GM18861 (cell line): ENCODE measurements around the gene CFAP91.
A peak's percentile ranks its signal among the peaks of the same experiment; 100 is the strongest.
"Not testable (repeated sequence)": the region's sequence is repeated elsewhere in the genome, so short reads cannot be mapped to it uniquely, and the experiment has no call there.

ENCODE experiments used
- ATAC-seq: cut with Tn5 transposase; IDR thresholded peaks from one replicate; pipeline ENCODE4 v1.9.1; 2021; ENCODE audit not compliant: unreplicated experiment

CFAP91 gene

DNA sequence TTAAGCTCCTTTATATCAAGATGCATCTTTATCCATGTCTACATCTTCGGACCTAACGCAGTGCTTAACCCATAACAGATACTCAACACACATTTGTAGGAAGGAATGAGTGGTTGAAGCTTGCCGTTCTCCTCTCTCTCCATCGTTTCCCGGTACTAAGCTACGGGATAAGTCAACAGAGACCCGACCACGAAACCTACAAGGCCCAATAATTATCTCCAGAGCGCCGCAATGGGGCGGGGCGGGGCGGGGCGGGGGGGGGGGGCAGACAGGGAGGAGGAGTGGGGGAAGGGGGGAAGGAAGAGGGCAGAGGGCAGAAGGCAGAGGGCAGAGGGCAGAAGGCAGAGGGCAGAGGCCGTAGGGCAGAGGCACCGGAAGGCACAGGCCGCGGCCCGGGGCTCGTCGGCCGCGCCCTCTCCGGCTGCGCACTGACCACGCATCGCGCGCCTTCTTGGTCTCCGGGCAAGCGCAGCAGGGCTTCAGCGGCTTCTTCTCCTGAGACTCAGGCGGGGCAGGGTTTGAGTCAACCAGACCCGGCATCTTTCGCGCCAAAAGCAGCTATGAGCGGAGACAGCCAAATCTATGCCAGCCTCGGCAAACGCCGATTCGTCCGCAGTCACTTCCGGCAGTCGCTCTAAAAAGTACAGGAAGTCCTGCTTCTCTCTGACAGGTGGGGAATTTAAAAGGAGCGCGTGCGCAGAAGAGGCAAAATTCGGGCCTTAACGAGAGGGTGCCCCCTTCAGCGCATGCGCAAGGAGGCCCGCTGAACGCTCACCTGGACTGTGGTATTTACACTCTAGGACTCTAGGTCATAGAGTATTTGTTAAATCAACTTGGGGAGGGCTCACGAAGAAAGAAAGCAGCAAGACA is 25.8 kb upstream of the CFAP91 start, which contains the start of gene COX17:
Gene COX17 (minus strand): TSS at position 636 of the 870 bp plus-strand sequence. CDS start 96 bp downstream, at position 540.
- ATAC-seq: peak; percentile 82

DNA sequence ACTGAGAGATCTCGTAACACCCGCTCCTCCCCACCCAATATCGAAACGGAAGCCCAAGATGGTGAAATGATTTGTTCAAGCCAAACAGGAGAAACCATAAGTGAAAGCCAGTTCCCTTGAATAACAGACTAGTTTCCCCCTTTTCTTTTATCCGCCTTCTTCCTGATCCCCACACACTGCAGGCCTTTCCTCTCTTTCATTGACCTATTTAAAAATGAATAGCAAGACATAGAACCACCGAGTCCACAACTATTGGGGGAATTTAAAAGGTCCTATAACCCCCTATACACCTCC is 25.2 kb upstream of the CFAP91 start:
- ATAC-seq: no peak

DNA sequence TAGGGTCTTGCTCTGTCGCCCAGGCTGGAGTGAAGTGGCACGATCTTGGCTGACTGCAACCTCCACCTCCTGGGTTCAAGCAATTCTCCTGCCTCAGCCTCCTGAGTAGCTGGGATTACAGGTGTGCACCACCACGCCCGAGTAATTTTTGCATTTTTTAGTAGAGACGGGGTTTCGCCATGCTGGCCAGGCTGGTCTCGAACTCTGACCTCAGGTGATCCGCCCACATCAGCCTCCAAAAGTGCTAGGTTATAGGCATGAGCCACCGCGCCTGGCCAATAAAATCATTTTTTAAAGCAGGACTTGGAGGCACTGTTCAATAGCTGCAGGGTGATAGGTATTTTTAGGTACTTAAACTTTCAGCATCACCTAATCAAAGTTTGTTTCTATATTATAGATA is 24.6 kb upstream of the CFAP91 start:
- not testable (repeated sequence) for ATAC-seq

DNA sequence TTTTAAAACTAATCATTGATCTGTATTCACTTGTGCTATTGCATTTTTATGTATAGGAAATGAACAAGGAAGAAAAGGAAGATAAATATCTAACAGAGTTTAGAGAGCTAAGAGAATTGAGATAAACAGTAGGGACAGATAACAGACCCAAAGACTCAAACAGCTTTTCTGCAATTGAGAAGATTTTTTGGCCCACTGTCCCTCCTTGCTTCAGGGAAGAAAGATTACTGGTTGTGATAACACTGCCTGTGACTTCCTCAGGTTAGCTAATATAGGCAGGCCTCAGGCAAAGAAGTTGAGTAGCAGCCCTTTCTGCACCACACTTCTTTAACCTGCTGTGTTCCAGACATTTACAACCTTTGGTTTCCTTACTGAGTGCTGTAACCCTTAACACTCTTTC is 22.9 kb upstream of the CFAP91 start:
- ATAC-seq: no peak

DNA sequence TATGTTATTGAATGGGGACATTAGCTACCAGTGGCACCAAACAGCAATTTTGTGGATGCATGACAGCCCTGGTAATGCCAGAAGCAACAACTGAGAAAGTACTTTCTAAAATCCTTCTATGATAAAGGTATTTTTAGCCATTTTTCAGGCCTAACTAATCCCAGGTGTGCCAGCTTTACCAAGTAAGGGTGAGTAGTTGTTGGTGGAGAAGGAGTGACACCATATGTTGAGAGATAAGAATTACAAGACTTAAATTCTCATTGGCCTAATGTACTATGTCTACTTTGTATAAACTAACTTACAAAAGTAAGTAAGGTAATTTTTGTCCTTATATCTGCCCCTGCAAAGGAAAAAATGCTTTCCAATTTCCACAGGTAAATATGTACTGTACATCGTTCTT is 21.5 kb upstream of the CFAP91 start:
- no peak for ATAC-seq

DNA sequence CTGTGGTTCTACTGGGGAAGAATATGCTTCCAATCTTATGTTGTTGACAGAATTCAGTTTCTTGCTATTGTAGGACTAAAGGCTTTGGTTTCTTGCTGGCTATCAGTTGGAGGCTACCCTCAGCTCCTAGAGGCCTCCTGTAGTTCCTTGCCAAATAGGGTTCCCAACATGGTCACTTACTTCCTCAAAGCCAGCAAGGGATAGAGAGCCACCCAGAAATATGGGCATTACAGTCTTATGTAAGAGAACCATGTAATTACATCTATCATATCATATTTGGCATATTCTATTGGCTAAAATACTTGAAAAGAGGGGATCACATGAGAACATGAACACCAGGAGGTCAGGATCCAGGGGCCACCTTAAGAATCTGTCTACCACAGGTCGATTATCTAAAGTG is 19.4 kb upstream of the CFAP91 start:
- no peak for ATAC-seq

DNA sequence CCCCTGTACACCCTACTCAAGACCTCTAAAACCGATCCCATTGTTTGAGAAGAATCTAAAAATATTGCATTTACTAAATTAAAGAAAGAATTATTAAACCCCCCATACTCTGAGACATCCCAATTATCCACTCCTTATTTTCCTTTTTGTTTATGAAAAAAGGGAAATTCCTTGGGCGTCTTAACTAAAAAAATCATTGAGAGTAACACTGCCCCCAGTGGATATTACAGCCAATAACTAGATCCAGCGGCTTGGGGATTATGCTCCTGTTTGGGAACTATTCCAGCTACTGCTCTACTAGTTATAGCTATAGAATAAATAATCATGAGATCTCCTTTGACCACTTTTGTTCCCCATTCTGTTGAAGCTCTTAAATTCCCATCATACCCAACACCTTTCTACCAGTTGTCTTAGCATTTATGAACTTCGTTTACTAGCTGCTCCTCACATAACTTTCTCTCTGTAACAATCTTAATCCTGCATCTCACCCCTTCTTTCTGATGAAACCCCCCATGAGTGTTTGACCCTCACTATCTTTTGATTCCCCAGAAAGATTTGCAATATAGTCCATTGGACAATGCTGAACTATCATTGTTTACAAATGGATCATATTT is 12.7 kb upstream of the CFAP91 start:
- ATAC-seq: no peak

DNA sequence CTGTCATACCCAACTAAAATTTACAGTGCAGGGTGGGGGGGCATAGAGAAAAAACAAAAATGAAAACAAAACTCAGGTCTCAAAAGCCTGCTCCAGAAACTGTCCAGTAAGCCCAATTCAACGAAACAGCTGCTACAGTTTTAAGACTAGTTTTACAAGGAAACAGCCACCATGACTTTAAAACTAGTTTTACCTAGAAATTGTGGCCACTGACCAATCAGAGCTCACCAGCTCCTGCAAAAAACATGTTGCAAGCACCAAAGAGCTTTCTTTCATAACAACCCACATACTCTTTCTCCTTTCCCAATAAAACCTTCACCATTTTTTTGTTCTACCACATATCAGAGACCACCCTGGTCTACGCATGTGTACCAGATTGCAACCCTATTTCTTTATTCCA is 7.3 kb upstream of the CFAP91 start:
- no peak for ATAC-seq

DNA sequence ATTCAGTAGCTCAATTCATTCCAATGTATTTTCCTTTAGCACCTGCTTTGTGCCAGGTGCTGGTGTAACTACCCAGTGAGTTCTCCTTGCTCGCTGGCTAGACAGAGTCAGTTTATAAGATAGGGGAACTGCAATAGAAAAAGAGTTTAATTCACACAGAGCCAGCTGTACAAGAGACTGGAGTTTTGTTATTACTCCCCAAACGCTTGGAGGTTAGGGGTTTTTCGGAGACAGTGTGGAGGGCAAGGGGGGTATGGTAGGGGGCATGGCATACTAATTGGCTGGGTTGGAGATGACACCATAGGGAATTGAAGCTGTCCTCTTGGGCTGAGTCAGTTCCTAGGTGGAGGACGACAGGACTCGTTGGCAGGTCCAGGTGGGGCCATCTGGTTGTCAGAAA is 5.4 kb upstream of the CFAP91 start:
- peak; percentile 62 for ATAC-seq

DNA sequence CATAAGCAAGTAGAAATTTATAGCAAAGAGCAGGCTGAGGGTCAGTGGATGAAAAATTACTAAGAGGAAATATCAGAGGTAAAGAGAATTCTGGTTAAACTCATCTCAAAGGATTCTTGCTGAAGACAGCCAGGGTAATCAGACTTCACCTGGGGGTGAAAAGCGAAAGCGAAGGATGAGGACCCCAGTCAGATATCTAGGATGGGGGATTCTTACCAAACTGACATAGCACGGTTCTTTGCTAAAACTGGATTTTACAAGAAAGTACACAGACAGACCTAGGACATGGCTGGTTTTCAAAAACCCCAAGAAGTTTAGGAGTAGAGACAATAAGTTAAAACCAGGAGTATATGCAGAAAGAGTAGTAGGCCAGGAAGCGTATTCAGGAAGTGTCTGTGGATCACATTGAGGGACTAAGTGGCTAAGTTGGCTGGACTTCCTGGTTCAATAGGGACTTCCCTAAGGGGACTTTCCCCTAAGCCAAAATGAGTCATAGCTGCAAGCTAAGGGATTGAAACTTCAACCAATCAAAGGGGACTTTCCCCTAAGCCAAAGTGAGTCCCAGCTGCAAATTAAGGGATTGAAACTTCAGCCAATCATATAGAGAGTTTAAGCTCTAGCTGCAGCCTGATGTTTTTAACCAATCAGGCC is 2.4 kb upstream of the CFAP91 start:
- ATAC-seq: peak; percentile 28

DNA sequence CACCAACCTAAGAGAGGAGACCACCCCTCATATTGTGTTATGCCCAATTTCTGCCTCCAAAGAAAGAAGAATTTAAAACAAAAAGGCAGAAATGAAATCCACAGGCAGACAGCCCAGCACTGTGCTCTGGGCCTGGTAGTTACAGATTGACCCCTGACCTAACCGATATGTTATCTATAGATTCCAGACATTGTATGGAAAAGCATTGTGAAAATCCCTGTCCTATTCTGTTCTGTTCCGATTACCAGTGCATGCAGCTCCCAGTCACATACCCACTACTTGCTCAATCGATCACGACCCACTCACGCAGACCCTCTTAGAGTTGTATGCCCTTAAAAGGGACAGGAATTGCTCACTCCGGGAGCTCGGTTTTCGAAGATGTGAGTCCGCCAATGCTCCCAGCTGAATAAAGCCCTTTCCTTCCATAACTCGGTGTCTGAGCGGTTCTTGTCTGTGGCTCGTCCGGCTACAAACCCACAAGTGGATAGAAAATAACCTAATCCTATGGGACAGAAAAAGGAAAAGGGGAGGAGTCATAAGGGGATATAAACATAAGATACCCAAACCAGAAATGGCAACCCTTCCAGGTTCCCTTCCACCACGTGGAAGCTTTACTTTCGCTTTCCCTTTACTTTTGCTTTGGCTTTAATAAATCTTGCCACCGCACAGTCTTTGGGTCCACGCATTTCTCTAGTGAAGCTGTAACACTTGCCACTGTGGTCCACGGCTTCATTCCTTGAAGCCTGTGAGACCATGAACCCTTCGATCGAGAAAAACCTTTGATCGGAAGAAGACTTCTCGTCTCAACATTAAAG is 1.7 kb upstream of the CFAP91 start:
- ATAC-seq: no peak

DNA sequence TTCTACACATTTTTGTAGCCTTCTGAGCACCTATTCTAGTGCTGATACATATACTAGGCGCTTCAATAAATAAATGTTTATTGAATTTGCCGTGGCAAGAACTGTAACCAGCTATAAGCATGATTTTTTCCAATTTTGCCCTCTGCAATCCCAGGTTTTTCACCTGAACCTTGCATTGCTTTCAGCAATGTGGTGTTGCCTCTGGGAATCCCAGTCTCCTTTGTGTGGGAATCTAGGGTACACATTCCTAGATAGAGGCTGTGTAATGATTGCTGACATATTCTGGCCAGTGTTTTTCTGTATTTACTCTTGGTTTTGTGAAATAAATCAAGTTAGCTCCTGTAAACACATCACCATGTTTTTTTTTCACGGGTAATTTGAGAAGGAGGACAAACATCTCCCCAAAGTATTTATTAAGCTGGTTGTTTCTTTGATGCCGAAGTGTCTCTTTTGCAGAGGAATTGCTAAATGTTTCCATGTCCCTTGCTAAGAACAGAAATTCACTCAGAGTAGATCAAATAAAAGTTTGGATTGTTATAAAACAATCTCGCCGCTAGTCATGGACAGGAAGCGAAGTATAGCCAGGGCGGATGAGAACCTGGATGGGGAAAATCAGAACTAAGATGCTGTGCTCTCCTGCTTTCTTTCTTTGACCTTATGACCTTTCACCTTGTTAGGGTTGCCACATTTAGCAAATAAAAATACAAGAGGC is 1.2 kb downstream of the CFAP91 start:
- no peak for ATAC-seq

DNA sequence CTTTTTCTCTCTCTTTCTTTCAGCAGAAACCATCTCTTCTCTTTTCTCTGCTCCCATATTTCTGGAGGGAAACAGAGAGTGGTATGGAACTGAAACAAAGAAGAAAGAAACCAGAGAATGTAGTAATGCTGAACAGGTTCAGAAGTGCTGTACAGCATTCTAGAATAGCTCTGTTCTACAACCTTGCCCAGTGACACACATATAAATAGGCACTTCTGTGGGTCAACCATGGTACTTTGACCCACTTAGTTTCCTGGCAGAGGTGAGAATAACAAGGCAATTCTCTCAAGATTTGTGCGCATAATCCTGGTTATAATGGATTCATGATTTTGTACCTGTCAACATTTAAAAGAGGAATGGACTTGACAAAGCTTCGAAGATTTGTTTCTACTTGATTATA is 12.3 kb downstream of the CFAP91 start:
- no peak for ATAC-seq

DNA sequence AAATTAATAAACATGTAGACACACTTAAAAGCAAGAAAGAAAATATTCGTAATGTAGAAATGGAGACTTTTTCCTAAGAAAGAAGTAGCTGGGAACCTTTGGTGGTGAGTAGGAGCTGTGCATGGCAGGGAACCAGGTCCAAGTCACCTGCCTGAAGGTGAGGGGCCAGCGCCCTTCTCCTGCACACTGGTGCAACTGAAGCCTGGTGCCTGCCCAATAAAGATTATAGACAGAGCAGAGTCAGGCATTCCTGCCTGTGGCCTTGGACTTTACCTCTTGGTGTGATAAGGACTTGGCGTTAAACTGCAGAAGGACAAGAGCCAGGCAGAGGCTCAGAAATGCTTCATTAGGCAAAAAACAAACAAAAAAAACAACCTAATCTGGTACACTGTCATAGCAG is 14.2 kb downstream of the CFAP91 start:
- no peak for ATAC-seq

DNA sequence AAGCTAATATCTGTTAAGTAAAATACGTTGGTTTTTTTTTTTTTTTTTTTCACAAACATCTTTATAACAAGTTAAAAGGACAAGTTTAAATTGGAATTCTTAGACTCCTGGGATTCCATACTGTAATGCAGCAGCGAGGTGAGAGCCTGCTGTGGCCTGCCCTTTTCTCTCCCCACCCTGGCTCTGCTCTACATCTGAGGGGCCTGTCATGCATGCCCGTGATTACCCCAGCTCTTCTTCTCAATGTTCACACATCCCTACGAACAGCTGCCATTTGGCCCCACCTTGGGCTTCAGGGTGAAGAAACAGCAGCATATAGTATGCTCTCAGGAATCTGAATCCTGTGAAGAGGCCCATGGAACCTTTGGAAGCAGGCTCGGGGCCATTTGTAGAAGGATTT is 14.7 kb downstream of the CFAP91 start:
- no peak for ATAC-seq

DNA sequence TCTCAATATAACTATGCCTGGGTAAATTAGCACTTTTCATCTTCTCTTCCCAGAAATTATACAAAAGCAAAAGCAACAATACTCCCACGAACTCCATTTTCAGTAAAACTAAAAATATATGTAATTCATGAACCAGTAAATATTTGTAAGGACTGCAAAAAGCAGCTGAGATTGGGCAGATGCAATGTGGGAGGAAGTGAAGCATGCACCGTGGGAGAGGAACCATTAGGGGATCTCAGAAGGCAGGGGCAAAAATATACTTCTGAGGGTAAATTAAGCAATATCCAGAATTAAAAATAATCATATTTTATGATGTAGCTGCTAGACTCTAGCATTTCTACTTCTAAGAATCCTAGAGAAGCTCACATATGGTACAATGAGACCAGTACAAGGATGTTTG is 20.2 kb downstream of the CFAP91 start:
- ATAC-seq: no peak

DNA sequence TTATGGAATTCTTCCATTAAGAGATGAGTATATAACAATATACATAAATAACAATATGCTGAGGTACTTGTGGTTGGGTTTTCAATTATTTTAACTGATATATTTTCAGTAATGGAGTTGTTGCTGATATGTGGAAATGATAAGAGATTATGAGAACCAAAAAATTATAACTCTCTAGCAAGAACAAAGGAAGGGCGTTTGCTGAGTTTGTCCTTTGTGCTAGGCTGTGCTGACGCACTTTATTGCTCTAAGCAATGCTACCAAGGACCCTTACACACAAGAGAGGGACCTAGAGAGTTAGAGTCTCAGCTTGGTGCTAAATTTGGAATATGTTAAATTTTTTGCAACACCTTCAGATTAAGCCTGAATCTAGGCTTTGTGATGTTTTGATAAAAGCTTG is 24.1 kb downstream of the CFAP91 start:
- no peak for ATAC-seq

DNA sequence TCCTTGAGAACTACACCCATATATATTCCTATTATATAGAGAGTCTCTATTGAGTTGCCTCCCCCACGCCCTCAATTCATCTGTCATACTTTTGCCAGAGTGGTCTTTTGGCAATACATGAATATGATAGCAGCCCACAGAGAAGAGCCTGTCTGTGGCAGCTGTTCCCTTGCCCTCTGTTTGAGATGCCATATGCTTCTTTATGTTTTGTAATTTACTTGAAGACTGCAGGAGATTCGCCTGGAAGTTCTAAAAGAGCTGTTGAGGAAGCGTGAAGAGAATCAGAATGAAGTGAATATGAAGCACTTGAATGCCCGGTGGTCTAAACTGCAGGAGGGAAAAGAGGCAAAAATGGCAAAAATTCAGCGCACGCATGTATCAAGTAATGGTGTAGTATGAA is 27.2 kb downstream of the CFAP91 start:
- ATAC-seq: no peak

DNA sequence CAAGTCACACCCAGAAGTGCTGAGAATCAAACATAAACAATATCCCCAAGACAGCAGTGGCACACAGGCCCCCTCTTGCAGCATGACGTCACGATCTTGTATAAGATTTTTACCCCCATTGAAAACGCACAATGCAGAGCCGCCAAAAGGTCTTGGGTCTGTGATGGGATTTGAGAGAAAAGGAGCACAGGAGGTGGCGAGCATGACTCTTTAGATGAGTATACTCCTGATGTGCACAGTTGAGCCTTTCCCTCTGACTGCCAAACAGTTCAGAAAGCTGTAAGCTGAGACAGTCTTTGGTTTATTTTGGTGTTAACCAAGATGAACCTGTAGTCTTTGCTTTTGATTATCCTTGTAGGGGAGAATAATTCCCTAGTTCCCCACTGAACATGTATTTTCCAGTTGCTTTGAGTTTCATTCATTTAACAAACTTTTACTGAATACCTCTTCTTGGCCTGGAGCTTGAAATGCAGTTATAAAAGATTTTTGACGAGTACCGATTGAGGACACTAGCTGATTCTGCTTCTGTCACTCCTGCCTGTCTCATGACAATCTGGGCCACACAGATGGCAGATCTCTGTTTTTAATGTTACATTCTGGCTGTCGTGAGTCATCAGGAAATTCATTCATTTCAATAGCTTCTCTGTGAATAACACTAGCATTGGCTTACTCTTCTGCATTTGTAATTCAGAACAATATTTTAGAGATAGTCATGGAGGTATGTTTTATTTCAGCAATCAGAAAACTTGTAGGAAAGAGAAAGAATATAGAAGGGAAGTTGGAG is 28.9 kb downstream of the CFAP91 start:
- ATAC-seq: no peak

DNA sequence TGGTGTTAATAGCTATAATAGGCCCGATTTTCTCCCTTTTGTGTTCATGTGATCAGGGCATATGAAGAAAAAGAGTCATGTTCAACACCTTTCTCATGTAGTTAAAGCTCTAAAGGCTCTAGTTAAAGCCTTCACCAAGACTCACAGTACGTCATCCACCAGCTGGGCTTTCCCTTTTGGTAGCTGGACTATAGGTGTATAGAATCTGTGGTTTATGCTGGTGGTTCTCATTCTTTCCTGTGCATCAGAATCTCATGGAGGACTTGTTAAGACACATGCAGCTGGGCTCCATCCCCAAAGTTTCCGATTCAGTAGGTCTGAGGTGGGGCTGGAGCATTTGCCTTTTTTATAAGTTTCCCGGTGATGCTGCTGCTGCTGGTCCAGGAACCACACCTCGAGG is 31.0 kb downstream of the CFAP91 start:
- ATAC-seq: no peak
